Fibroblast of lung (primary cell): ENCODE measurements around the gene HERC3.

Experiments
- EZH2 ChIP-seq: IDR thresholded peaks from 2 replicates; pipeline ENCODE4 v1.5.1; 2012; ENCODE audit warnings: low read length, control low read depth, mild to moderate bottlenecking; ENCODE audit errors: missing control alignments
- TF ChIP-seq, protein P1 (sequence below), 2 donors: IDR thresholded peaks in 1 of 2; conservative IDR thresholded peaks in 1 of 2; 1 replicate in 1 of 2; 2 replicates in 1 of 2; pipeline ENCODE4 v1.5.1; 2011 to 2012; ENCODE audit warnings: low read length in 2 of 2, control low read depth in 1 of 2, inconsistent platforms in 1 of 2, low read depth in 1 of 2, mild to moderate bottlenecking in 1 of 2

DNA sequence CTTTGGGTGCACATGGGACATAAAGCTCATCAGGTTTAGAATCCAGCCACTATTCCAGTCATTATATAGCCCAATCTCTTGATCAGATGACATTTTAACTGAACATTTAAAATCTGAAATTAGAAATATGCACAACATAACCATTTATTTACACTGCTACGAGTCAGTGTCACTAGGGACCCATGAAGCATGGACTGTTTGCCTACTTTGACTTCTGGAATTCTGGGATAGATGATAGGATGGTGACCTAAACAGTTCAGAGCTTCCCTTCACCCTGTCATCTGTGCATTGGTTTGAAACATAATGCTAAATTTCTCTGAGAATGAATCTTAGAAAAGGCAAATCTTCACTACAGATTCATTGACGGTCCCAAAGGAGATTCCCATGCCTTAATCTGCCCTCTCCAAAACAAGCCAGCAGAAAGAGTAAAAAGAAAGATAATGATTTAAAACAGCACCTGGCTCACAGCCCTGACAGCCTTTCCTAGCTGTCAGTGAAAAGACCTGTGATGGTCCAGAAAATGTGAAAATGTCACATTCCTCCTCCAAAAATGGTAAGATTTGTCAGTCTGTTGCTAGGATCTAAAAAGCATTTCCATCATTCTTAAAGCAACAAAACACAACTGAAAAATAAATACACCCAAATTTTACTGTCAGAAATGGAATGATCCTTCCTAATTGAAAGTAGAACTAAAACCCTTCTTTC, 18.9 kb upstream of the HERC3 start:
- TF ChIP-seq, protein P1, sequence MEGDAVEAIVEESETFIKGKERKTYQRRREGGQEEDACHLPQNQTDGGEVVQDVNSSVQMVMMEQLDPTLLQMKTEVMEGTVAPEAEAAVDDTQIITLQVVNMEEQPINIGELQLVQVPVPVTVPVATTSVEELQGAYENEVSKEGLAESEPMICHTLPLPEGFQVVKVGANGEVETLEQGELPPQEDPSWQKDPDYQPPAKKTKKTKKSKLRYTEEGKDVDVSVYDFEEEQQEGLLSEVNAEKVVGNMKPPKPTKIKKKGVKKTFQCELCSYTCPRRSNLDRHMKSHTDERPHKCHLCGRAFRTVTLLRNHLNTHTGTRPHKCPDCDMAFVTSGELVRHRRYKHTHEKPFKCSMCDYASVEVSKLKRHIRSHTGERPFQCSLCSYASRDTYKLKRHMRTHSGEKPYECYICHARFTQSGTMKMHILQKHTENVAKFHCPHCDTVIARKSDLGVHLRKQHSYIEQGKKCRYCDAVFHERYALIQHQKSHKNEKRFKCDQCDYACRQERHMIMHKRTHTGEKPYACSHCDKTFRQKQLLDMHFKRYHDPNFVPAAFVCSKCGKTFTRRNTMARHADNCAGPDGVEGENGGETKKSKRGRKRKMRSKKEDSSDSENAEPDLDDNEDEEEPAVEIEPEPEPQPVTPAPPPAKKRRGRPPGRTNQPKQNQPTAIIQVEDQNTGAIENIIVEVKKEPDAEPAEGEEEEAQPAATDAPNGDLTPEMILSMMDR (conservative IDR thresholded peaks at IDR 0.05 in 1 of 2, IDR thresholded peaks at IDR 0.05 in 1 of 2; ENCODE audit: low read depth in 1 of 2, low read length in 2 of 2) = no peak
- TF ChIP-seq EZH2 = no peak
